H9 (cell line): ENCODE measurements around the gene PI4K2A. TPM values are rescaled to one million over a fixed set of nuclear protein-coding genes. Genes with fewer than 3 reads are reported as not detected.
"Not testable (repeated sequence)": the region's sequence is repeated elsewhere in the genome, so short reads cannot be mapped to it uniquely, and the experiment has no call there.

Source experiments
- DNase-seq: peaks from one replicate; pipeline ENCODE4 v3.0.0-alpha.2; 2017
- H2AFZ ChIP-seq: one replicate; pipeline ENCODE4 v1.6.1; 2013; ENCODE audit warnings: mild to moderate bottlenecking, low read length, control low read depth, moderate library complexity
- H2AK5ac ChIP-seq: 2 replicates; pipeline ENCODE4 v1.6.1; 2013; ENCODE audit warnings: low read length, control low read depth, mixed read lengths; ENCODE audit not compliant: insufficient read length
- H2BK120ac ChIP-seq: one replicate; pipeline ENCODE4 v1.6.1; 2013; ENCODE audit warnings: low read depth, mild to moderate bottlenecking, low read length, control low read depth, inconsistent platforms; ENCODE audit not compliant: poor library complexity, severe bottlenecking
- H2BK12ac ChIP-seq: 2 replicates; pipeline ENCODE4 v1.6.1; 2013; ENCODE audit warnings: low read length, control low read depth, mixed read lengths, low read depth; ENCODE audit not compliant: insufficient read length
- H2BK15ac ChIP-seq: 2 replicates; pipeline ENCODE4 v1.6.1; 2013; ENCODE audit warnings: low read depth, low read length, control low read depth
- H2BK20ac ChIP-seq: one replicate; pipeline ENCODE4 v1.6.1; 2013; ENCODE audit warnings: low read depth, mild to moderate bottlenecking, low read length, control low read depth, inconsistent platforms; ENCODE audit not compliant: poor library complexity, severe bottlenecking
- H2BK5ac ChIP-seq: 2 replicates; pipeline ENCODE4 v1.6.1; 2013; ENCODE audit warnings: low read length, control low read depth, mixed read lengths; ENCODE audit not compliant: insufficient read length
- H3K14ac ChIP-seq: 2 replicates; pipeline ENCODE4 v1.6.1; 2013; ENCODE audit warnings: low read length, control low read depth; ENCODE audit not compliant: insufficient read depth
- H3K18ac ChIP-seq: 2 replicates; pipeline ENCODE4 v1.6.1; 2013; ENCODE audit warnings: low read depth, mild to moderate bottlenecking, mixed read lengths, low read length, control low read depth; ENCODE audit not compliant: insufficient read length
- H3K23ac ChIP-seq: 2 replicates; pipeline ENCODE4 v1.6.1; 2013; ENCODE audit warnings: low read length, control low read depth, mixed read lengths, low read depth; ENCODE audit not compliant: insufficient read length
- H3K23me2 ChIP-seq: 2 replicates; pipeline ENCODE4 v1.6.1; 2013; ENCODE audit warnings: low read depth, mild to moderate bottlenecking, mixed read lengths, low read length, control low read depth; ENCODE audit not compliant: insufficient read length, poor library complexity, severe bottlenecking
- H3K27ac ChIP-seq: 2 replicates; pipeline ENCODE4 v1.5.1; 2013; ENCODE audit warnings: low read length, control low read depth, mixed read lengths, low read depth; ENCODE audit not compliant: insufficient read length
- H3K27me3 ChIP-seq: 2 replicates; pipeline ENCODE4 v1.6.1; 2013; ENCODE audit warnings: low read length, control low read depth, inconsistent platforms; ENCODE audit not compliant: insufficient read depth
- H3K4ac ChIP-seq: 2 replicates; pipeline ENCODE4 v1.6.1; 2013; ENCODE audit warnings: low read depth, mild to moderate bottlenecking, control low read depth, inconsistent platforms, low read length, moderate library complexity
- H3K4me1 ChIP-seq: 2 replicates; pipeline ENCODE4 v1.6.1; 2013; ENCODE audit warnings: low read length, control low read depth, inconsistent platforms; ENCODE audit not compliant: insufficient read depth
- H3K4me2 ChIP-seq: 2 replicates; pipeline ENCODE4 v1.6.1; 2013; ENCODE audit warnings: low read length, control low read depth, mixed read lengths; ENCODE audit not compliant: insufficient read length, insufficient read depth
- H3K56ac ChIP-seq: 2 replicates; pipeline ENCODE4 v1.6.1; 2013; ENCODE audit warnings: low read depth, mild to moderate bottlenecking, mixed read lengths, low read length, control low read depth; ENCODE audit not compliant: insufficient read length
- H3K79me1 ChIP-seq: 2 replicates; pipeline ENCODE4 v1.6.1; 2013; ENCODE audit warnings: low read depth, mild to moderate bottlenecking, moderate library complexity, low read length, control low read depth, inconsistent platforms; ENCODE audit not compliant: insufficient read depth, poor library complexity, severe bottlenecking
- H3K79me2 ChIP-seq: 2 replicates; pipeline ENCODE4 v1.6.1; 2013; ENCODE audit warnings: low read length, control low read depth, inconsistent platforms; ENCODE audit not compliant: insufficient read depth
- H3K9ac ChIP-seq: 2 replicates; pipeline ENCODE4 v1.6.1; 2013; ENCODE audit warnings: low read length, control low read depth, mixed read lengths; ENCODE audit not compliant: insufficient read length; ENCODE audit errors: extremely low read depth
- H3K9me3 ChIP-seq: one replicate; pipeline ENCODE4 v1.6.1; 2013; ENCODE audit warnings: low read depth, low read length, inconsistent platforms; ENCODE audit not compliant: control insufficient read depth
- H3T11ph ChIP-seq: one replicate; pipeline ENCODE4 v1.6.1; 2013; ENCODE audit warnings: mild to moderate bottlenecking, low read length, control low read depth, inconsistent platforms
- H4K20me1 ChIP-seq: one replicate; pipeline ENCODE4 v1.6.1; 2013; ENCODE audit not compliant: control insufficient read depth, insufficient read length, insufficient read depth
- H4K5ac ChIP-seq: 2 replicates; pipeline ENCODE4 v1.6.1; 2013; ENCODE audit warnings: low read depth, mild to moderate bottlenecking, mixed read lengths, low read length, control low read depth; ENCODE audit not compliant: insufficient read length
- H4K8ac ChIP-seq: replicated peaks from 2 replicates; pipeline ENCODE4 v1.6.1; 2013; ENCODE audit warnings: low read length, control low read depth, mixed read lengths, low read depth; ENCODE audit not compliant: insufficient read length
- H4K91ac ChIP-seq: 2 replicates; pipeline ENCODE4 v1.6.1; 2013; ENCODE audit warnings: low read depth, mild to moderate bottlenecking, moderate library complexity, mixed read lengths, low read length, control low read depth; ENCODE audit not compliant: insufficient read length
- H3K27ac Mint-ChIP-seq, 3 experiments: 2 replicates in 2 of 3; 3 replicates in 1 of 3; pipeline ENCODE4 v1.8.0; 2020 to 2021; ENCODE audit warnings: mixed read lengths in 3 of 3, mild to moderate bottlenecking in 1 of 3, moderate library complexity in 1 of 3
- H3K27me3 Mint-ChIP-seq: 2 replicates; pipeline ENCODE4 v1.8.0; 2021; ENCODE audit warnings: low read depth, mild to moderate bottlenecking, moderate library complexity, mixed read lengths
- H3K36me3 Mint-ChIP-seq, 3 experiments: 2 replicates in 2 of 3; 3 replicates in 1 of 3; pipeline ENCODE4 v1.8.0; 2020 to 2021; ENCODE audit warnings: low read depth in 3 of 3, mixed read lengths in 3 of 3; ENCODE audit not compliant: insufficient read depth in 1 of 3
- H3K4me1 Mint-ChIP-seq, 2 experiments: 2 replicates each; pipeline ENCODE4 v1.8.0; 2020; ENCODE audit warnings: mixed read lengths in 2 of 2
- H3K4me3 Mint-ChIP-seq, 2 experiments: 2 replicates in 1 of 2; 3 replicates in 1 of 2; pipeline ENCODE4 v1.8.0; 2020 to 2021; ENCODE audit warnings: mild to moderate bottlenecking in 2 of 2, mixed read lengths in 2 of 2, moderate library complexity in 1 of 2
- H3K9me3 Mint-ChIP-seq, 2 experiments: 2 replicates in 1 of 2; 3 replicates in 1 of 2; pipeline ENCODE4 v1.8.0; 2020; ENCODE audit warnings: mild to moderate bottlenecking in 2 of 2, mixed read lengths in 2 of 2, moderate library complexity in 1 of 2
- WGBS: extraction: QIAGEN DNeasy Blood & Tissue Kit; methylation state at CpG from one replicate; pipeline ENCODE4 v1.1.7; 2013; ENCODE audit warnings: missing lambda C conversion rate, low lambda C conversion rate, mixed read lengths; ENCODE audit not compliant: insufficient read length; ENCODE audit errors: extremely low coverage; 5-methylcytosine and 5-hydroxymethylcytosine counted together
- total RNA-seq: library from RNA; stranded (reverse); gene quantifications from 2 replicates; pipeline ENCODE4 v1.2.1, GENCODE V29; 2021
- TF ChIP-seq, protein P1 (sequence below): fragments of 200-600 bp; sonication (generic); conservative IDR thresholded peaks from 3 replicates; pipeline ENCODE4 v1.8.0; 2021; ENCODE audit warnings: antibody characterized with exemption, mild to moderate bottlenecking

PI4K2A gene
- total RNA-seq, 1 experiment from 2014 or later: 30.9 TPM

DNA sequence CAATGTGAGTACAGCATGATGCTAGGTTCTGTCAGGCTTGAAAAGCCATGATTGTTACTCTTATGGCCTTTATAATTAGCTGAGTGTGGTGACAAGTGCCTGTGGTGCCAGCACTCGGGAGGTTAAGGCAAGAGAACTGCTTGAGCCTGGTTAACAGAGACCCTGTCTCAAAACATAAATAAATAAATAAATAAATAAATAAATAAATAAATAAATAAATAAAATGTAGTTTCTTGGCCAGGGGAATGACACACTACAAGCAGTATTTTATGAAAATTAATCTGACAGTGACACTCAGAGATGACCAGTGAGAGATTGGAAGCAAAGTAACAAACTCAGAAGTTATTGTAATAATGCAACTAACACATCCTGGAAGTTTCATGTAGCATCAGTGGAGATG is 4.9 kb upstream of the PI4K2A start:
- H2BK20ac ChIP-seq: no peak overlapping the region
- no peak overlapping the region for H2BK15ac ChIP-seq
- H3K14ac ChIP-seq: no peak overlapping the region
- H3K4me1 Mint-ChIP-seq: peaks cover 17 to 22% of the 10 kb centered on the region in 2 experiments
- H3K79me2 ChIP-seq: 0 out of 2 replicates have a peak, but pooled peaks cover under 1% of the 10 kb centered on the region
- peaks cover 0 to 4% (median 2%) of the 10 kb centered on the region in 3 experiments; a peak in 2 of 7 replicates for H3K36me3 Mint-ChIP-seq
- no peak overlapping the region for H2BK120ac ChIP-seq
- no peak overlapping the region for H3K23ac ChIP-seq
- no peaks in the 10 kb centered on the region for H3K79me1 ChIP-seq
- no peaks in the 10 kb centered on the region for H3K27me3 Mint-ChIP-seq
- H4K5ac ChIP-seq: no peak overlapping the region
- H3K27ac Mint-ChIP-seq: no peak overlapping the region
- H3K27ac ChIP-seq: no peak overlapping the region
- peaks cover 7% of the 10 kb centered on the region for H3K23me2 ChIP-seq
- H3K56ac ChIP-seq: no peak overlapping the region
- DNase-seq: no peak
- no peaks in the 10 kb centered on the region for H3K27me3 ChIP-seq
- H2AK5ac ChIP-seq: no peak overlapping the region
- H4K91ac ChIP-seq: no peak overlapping the region
- H4K8ac ChIP-seq: no peak overlapping the region
- no peaks in the 10 kb centered on the region; a peak in 2 of 5 replicates for H3K9me3 Mint-ChIP-seq
- H3T11ph ChIP-seq: no peak overlapping the region
- H2BK12ac ChIP-seq: no peak overlapping the region
- H3K4me3 Mint-ChIP-seq: no peak overlapping the region
- no CpG with 5 or more reads among the region's 1 CpG for WGBS
- H4K20me1 ChIP-seq: no peaks in the 10 kb centered on the region
- no peak overlapping the region for H2AFZ ChIP-seq
- no peaks in the 10 kb centered on the region for H3K9me3 ChIP-seq
- no peak overlapping the region for H3K18ac ChIP-seq
- no peak overlapping the region for H3K4me2 ChIP-seq
- TF ChIP-seq, protein P1, sequence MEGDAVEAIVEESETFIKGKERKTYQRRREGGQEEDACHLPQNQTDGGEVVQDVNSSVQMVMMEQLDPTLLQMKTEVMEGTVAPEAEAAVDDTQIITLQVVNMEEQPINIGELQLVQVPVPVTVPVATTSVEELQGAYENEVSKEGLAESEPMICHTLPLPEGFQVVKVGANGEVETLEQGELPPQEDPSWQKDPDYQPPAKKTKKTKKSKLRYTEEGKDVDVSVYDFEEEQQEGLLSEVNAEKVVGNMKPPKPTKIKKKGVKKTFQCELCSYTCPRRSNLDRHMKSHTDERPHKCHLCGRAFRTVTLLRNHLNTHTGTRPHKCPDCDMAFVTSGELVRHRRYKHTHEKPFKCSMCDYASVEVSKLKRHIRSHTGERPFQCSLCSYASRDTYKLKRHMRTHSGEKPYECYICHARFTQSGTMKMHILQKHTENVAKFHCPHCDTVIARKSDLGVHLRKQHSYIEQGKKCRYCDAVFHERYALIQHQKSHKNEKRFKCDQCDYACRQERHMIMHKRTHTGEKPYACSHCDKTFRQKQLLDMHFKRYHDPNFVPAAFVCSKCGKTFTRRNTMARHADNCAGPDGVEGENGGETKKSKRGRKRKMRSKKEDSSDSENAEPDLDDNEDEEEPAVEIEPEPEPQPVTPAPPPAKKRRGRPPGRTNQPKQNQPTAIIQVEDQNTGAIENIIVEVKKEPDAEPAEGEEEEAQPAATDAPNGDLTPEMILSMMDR: no peak
- H3K4me1 ChIP-seq: no peaks in the 10 kb centered on the region
- H3K9ac ChIP-seq: no peak overlapping the region
- H2BK5ac ChIP-seq: no peak overlapping the region
- no peak overlapping the region for H3K4ac ChIP-seq

DNA sequence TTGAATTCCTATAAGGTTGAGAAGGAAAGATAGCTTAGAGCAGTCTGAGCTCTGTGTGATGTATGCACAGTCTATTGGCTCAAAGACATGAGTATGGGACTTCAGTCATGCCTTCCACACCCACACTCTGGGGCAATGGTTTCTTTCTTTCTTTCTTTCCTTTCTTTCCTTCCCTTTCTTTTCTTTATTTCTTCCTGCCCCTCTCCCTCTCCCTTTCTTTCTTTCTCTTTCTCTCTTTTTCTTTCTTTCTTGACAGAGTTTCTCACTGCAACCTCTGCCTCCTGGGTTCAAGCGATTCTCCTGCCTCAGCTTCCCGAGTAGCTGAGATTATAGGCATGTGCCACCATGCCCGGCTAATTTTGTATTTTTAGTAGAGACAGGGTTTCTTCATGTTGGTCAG is 1.4 kb upstream of the PI4K2A start:
- not testable (repeated sequence) for H3K4ac ChIP-seq, H3K9me3 Mint-ChIP-seq, H3K79me2 ChIP-seq, H3K27me3 Mint-ChIP-seq, H3K14ac ChIP-seq, H2AK5ac ChIP-seq, H2BK5ac ChIP-seq, H3K56ac ChIP-seq, H4K5ac ChIP-seq, H3K79me1 ChIP-seq, H3K27me3 ChIP-seq, H2BK15ac ChIP-seq, H4K91ac ChIP-seq, H3K27ac Mint-ChIP-seq, H3K9me3 ChIP-seq, H3K4me1 ChIP-seq, DNase-seq, H2AFZ ChIP-seq, H2BK120ac ChIP-seq, H2BK12ac ChIP-seq, H3K4me3 Mint-ChIP-seq, H3K4me2 ChIP-seq, H3K18ac ChIP-seq, H3T11ph ChIP-seq, H3K9ac ChIP-seq, H2BK20ac ChIP-seq, H4K20me1 ChIP-seq, H4K8ac ChIP-seq, H3K23ac ChIP-seq, H3K27ac ChIP-seq
- WGBS: no CpG with 5 or more reads among the region's 3 CpGs
- H3K23me2 ChIP-seq: peaks cover 11% of the 10 kb centered on the region
- Mint-ChIP-seq H3K4me1 (peaks cover 22 to 26% of the 10 kb centered on the region in 2 experiments), H3K36me3 (peaks cover 3 to 12% (median 10%) of the 10 kb centered on the region in 3 experiments; a peak in 5 of 7 replicates)
